MV-4-11 (cell line): ENCODE data around the gene PLA2G1B.

ENCODE experiments used
- DNase-seq: peaks from one replicate; lab custom pipeline; 2025; lab: John Stamatoyannopoulos, UW

The PLA2G1B gene

GRCh38 chr12:120324841-120325417 is 2.6 kb downstream of the PLA2G1B start:
- DNase-seq, result no peak

GRCh38 chr12:120323772-120324171 is 3.8 kb downstream of the PLA2G1B start:
- DNase-seq, result no peak

GRCh38 chr12:120321382-120322202 is 6.0 kb downstream of the PLA2G1B start:
- no peak for DNase-seq

- peak; percentile 100 for DNase-seq
Measured at GRCh38 chr12:120317224-120318105, 10.1 kb downstream of the PLA2G1B start.

GRCh38 chr12:120316798-120317223 is 10.8 kb downstream of the PLA2G1B start:
- DNase-seq, result no peak

GRCh38 chr12:120314220-120314619 is 13.4 kb downstream of the PLA2G1B start:
- no peak for DNase-seq

- DNase-seq, result peak; percentile 92
Measured at GRCh38 chr12:120301962-120302815, 25.4 kb downstream of the PLA2G1B start, which contains the start of gene SIRT4. Gene SIRT4 (plus strand): TSS chr12:120302321. CDS start chr12:120303562, 1,241 bp downstream.

- DNase-seq, result peak; percentile 98
Measured at GRCh38 chr12:120292661-120293531, 34.7 kb downstream of the PLA2G1B start, which contains the start of gene RNU4-1. Gene RNU4-1 (minus strand): TSS chr12:120293237.

- no peak for DNase-seq
Measured at GRCh38 chr12:120292411-120292660, 35.2 kb downstream of the PLA2G1B start.

GRCh38 chr12:120290609-120291305 is 36.8 kb downstream of the PLA2G1B start:
- peak; percentile 51 for DNase-seq

- no peak for DNase-seq
Measured at GRCh38 chr12:120287491-120287890, 40.1 kb downstream of the PLA2G1B start.

GRCh38 chr12:120286768-120287490 is 40.6 kb downstream of the PLA2G1B start:
- DNase-seq, result no peak

GRCh38 chr12:120284381-120284780 is 43.2 kb downstream of the PLA2G1B start:
- DNase-seq, result no peak

GRCh38 chr12:120283318-120283717 is 44.3 kb downstream of the PLA2G1B start:
- no peak for DNase-seq

GRCh38 chr12:120278137-120279069 is 49.2 kb downstream of the PLA2G1B start:
- no peak for DNase-seq

- DNase-seq, result no peak
Measured at GRCh38 chr12:120276734-120277133, 50.8 kb downstream of the PLA2G1B start.
